Measurements from ENCODE around the gene SYPL1.

Gene SYPL1

GRCh38 chr7:106050002-106050745, 61.9 kb downstream of the SYPL1 start:
- DNase-seq: peak; percentile 45 to 57 (median 47)

- no peak for DNase-seq
Measured at GRCh38 chr7:106049139-106049752, 62.9 kb downstream of the SYPL1 start.

GRCh38 chr7:106048706-106049020, 63.4 kb downstream of the SYPL1 start:
- no peak for DNase-seq

GRCh38 chr7:106047818-106048705, 64.0 kb downstream of the SYPL1 start:
- no peak for DNase-seq

GRCh38 chr7:106047184-106047583, 64.9 kb downstream of the SYPL1 start:
- DNase-seq: no peak

- DNase-seq: no peak
Measured at GRCh38 chr7:106045586-106045985, 66.5 kb downstream of the SYPL1 start.

GRCh38 chr7:106045139-106045538, 67.0 kb downstream of the SYPL1 start:
- DNase-seq: no peak

GRCh38 chr7:106042196-106042611, 69.9 kb downstream of the SYPL1 start:
- DNase-seq: no peak

- DNase-seq: peak; percentile 68 to 76 (median 72)
Measured at GRCh38 chr7:106041140-106041717, 70.9 kb downstream of the SYPL1 start.

All from suppressor macrophage treated with lipopolysaccharide for 1 hour (primary cell).